Endothelial cell of umbilical vein (primary cell): ENCODE results near the gene PTCD1. TPM values are rescaled to one million over a fixed set of nuclear protein-coding genes. Genes with fewer than 3 reads are reported as not detected.

Source experiments
- BruUV-seq: library from RNA; stranded (reverse); fragments of 400-500 nt; replicated peaks from 2 replicates; lab custom pipeline; 2021; lab: Mats Ljungman, UMichigan
- CTCF ChIA-PET: fragments of 300-600, 350-600 bp; sonication (Branson Sonifier 250); formaldehyde crosslinking; loops from one replicate; lab custom pipeline; 2021; ENCODE audit warnings: antibody characterized with exemption, inconsistent platforms; lab: Charles Lee
- POLR2A ChIA-PET: fragments of 300-600, 350-600 bp; sonication (Branson Sonifier 250); formaldehyde crosslinking; loops from one replicate; lab custom pipeline; 2021; ENCODE audit warnings: antibody characterized with exemption, inconsistent platforms; lab: Charles Lee
- DNase-seq: peaks from one replicate; pipeline ENCODE4 v3.0.0-alpha.2; 2011; ENCODE audit warnings: low read depth, low spot score
- FAIRE-seq: peaks from 2 replicates; lab custom pipeline; 2011; peaks lifted over from hg19 to GRCh38; lab: Jason Lieb, UNC
- H2AFZ ChIP-seq: 2 replicates; pipeline ENCODE4 v1.6.0; 2012; ENCODE audit warnings: low read depth, low read length, control low read depth, inconsistent platforms
- H3K27ac ChIP-seq: 2 replicates; pipeline ENCODE4 v1.5.1; 2011; ENCODE audit warnings: low read depth, mild to moderate bottlenecking, control low read depth, low read length, moderate library complexity; ENCODE audit not compliant: insufficient read depth
- H3K27me3 ChIP-seq, 2 experiments: 2 replicates each; pipeline versions ENCODE4 v1.6.0 to v1.6.1; 2011; ENCODE audit warnings: low read length in 2 of 2, mixed read lengths in 1 of 2; ENCODE audit not compliant: control insufficient read depth in 2 of 2, insufficient read depth in 2 of 2
- H3K36me3 ChIP-seq, 2 experiments: 2 replicates in 1 of 2; 3 replicates in 1 of 2; pipeline ENCODE4 v1.5.1; 2011; ENCODE audit warnings: low read length in 2 of 2, mild to moderate bottlenecking in 1 of 2, moderate library complexity in 1 of 2; ENCODE audit not compliant: control insufficient read depth in 2 of 2, insufficient read depth in 2 of 2; ENCODE audit errors: extremely low read depth in 1 of 2
- H3K4me1 ChIP-seq: 3 replicates; pipeline ENCODE4 v1.5.1; 2011; ENCODE audit warnings: mild to moderate bottlenecking, low read length; ENCODE audit not compliant: control insufficient read depth, insufficient read depth; ENCODE audit errors: extremely low read depth
- H3K4me2 ChIP-seq: 2 replicates; pipeline ENCODE4 v1.6.1; 2011; ENCODE audit warnings: low read length, control low read depth, mixed read lengths; ENCODE audit not compliant: insufficient read depth
- H3K4me3 ChIP-seq, 3 experiments: fragments of 200-600 bp in 1 of 3; sonication (generic), shearing (Covaris generic) in 1 of 3; replicated peaks in 1 of 3; 2 replicates each; pipeline ENCODE4 v1.5.1; 2011 to 2016; ENCODE audit warnings: control low read depth in 3 of 3, low read length in 3 of 3, mild to moderate bottlenecking in 2 of 3, inconsistent platforms in 1 of 3, low read depth in 1 of 3, moderate library complexity in 1 of 3; ENCODE audit not compliant: insufficient read depth in 1 of 3
- H3K79me2 ChIP-seq: 2 replicates; pipeline ENCODE4 v1.6.0; 2012; ENCODE audit warnings: low read length, inconsistent platforms; ENCODE audit not compliant: control insufficient read depth, insufficient read depth
- H3K9ac ChIP-seq: replicated peaks from 2 replicates; pipeline ENCODE3; 2011; ENCODE audit warnings: low read length, control low read depth; ENCODE audit not compliant: insufficient read depth; ENCODE audit errors: extremely low read depth
- H3K9me1 ChIP-seq: replicated peaks from 3 replicates; pipeline ENCODE4 v1.6.0; 2011; ENCODE audit warnings: mild to moderate bottlenecking, low read length; ENCODE audit not compliant: control insufficient read depth, insufficient read depth; ENCODE audit errors: extremely low read depth
- H3K9me3 ChIP-seq: replicated peaks from 2 replicates; pipeline ENCODE4 v1.5.1; 2012; ENCODE audit warnings: low read length, inconsistent platforms; ENCODE audit not compliant: control insufficient read depth, insufficient read depth
- H4K20me1 ChIP-seq: replicated peaks from 2 replicates; pipeline ENCODE3; 2011; ENCODE audit warnings: mild to moderate bottlenecking, low read length; ENCODE audit not compliant: control insufficient read depth, insufficient read depth; ENCODE audit errors: extremely low read depth
- CTCF ChIP-seq, 2 donors: IDR thresholded peaks; 1 replicate in 1 of 2; 2 replicates in 1 of 2; pipeline ENCODE4 v1.5.1; 2011; ENCODE audit warnings: low read length in 2 of 2, mild to moderate bottlenecking in 2 of 2, moderate library complexity in 2 of 2, control low read depth in 1 of 2, inconsistent platforms in 1 of 2, low read depth in 1 of 2; ENCODE audit not compliant: insufficient read depth in 1 of 2; ENCODE audit errors: extremely low read depth in 1 of 2
- EZH2 ChIP-seq: IDR thresholded peaks from 2 replicates; pipeline ENCODE4 v1.6.1; 2012; ENCODE audit warnings: borderline replicate concordance, low read depth, mild to moderate bottlenecking, moderate library complexity, low read length, inconsistent platforms; ENCODE audit not compliant: severe bottlenecking
- FOS ChIP-seq: IDR thresholded peaks from 2 replicates; pipeline ENCODE4 v1.6.1; 2011; ENCODE audit warnings: mild to moderate bottlenecking, low read length, moderate library complexity, borderline replicate concordance; ENCODE audit not compliant: insufficient read depth
- GATA2 ChIP-seq: IDR thresholded peaks from 2 replicates; pipeline ENCODE4 v1.7.0; 2011; ENCODE audit warnings: low read depth, mild to moderate bottlenecking, moderate library complexity, mixed read lengths, low read length; ENCODE audit not compliant: insufficient read length, insufficient read depth
- JUN ChIP-seq: IDR thresholded peaks from 2 replicates; pipeline ENCODE4 v1.6.1; 2011; ENCODE audit warnings: borderline replicate concordance, low read depth; ENCODE audit not compliant: insufficient read length, insufficient read depth
- MAX ChIP-seq: IDR thresholded peaks from 2 replicates; pipeline ENCODE4 v1.6.1; 2011; ENCODE audit not compliant: insufficient read depth, insufficient read length
- MYC ChIP-seq: IDR thresholded peaks from one replicate; pipeline ENCODE4 v1.6.1; 2011; ENCODE audit warnings: mild to moderate bottlenecking, low read depth, low read length
- POLR2A ChIP-seq: IDR thresholded peaks from 2 replicates; pipeline ENCODE4 v1.6.1; 2012; ENCODE audit warnings: low read depth, mild to moderate bottlenecking, control low read depth, low read length
- POLR2AphosphoS5 ChIP-seq: IDR thresholded peaks from 2 replicates; pipeline ENCODE4 v1.6.1; 2012; ENCODE audit warnings: low read depth, mild to moderate bottlenecking, control low read depth, low read length, moderate library complexity; ENCODE audit not compliant: insufficient read depth
- dilution Hi-C: fragments of 300-500 bp; cut with MboI; formaldehyde crosslinking; loops from one replicate; pipeline ENCODE4 v1.15.0; 2019; ENCODE audit warnings: low sequenced_read_pairs; ENCODE audit not compliant: extremely low pct_ligation_motif_present
- intact Hi-C: fragments of 100-400 bp; cut with micrococcal nuclease; formaldehyde crosslinking; loops from one replicate; pipeline ENCODE4 v1.10.0; 2022
- polyA plus RNA-seq, 4 experiments: library from polyadenylated mRNA; depleted of rRNA in 3 of 4; stranded (reverse) in 3 of 4; unstranded in 1 of 4; fragments of >200 nt; gene quantifications; 2 replicates each; pipeline versions ENCODE4 v1.2.1 to v1.2.3, GENCODE V29; 2011 to 2012; ENCODE audit warnings: missing spikeins in 1 of 4
- total RNA-seq: library from RNA; stranded (reverse); gene quantifications from 2 replicates; pipeline ENCODE4 v1.2.3, GENCODE V29; 2021

PTCD1 gene
- total and polyA plus RNA-seq, 2 donors (not counting 3 experiments of a cell fraction or from before 2014, with no cell fraction given), result 3.8 to 9.6 TPM

- H3K9ac ChIP-seq, result no peak overlapping the region
- no peaks in the 10 kb centered on the region for H3K9me3 ChIP-seq
- no peak overlapping the region for H3K4me2 ChIP-seq
- BruUV-seq, result no TSS peak
- peaks cover 5% of the 10 kb centered on the region for H3K79me2 ChIP-seq
- no peaks in the 10 kb centered on the region for H3K9me1 ChIP-seq
- H3K27ac ChIP-seq, result no peak overlapping the region
- dilution Hi-C loops (no loop called here), intact Hi-C loops (no loop called here)
- POLR2A ChIA-PET, result no interaction called here
- no peak overlapping the region for H3K4me3 ChIP-seq
- no peaks in the 10 kb centered on the region for H3K27me3 ChIP-seq
- CTCF ChIA-PET, result interaction anchor here (0.6 to 3.7 kb wide), 2 partner anchors 11 to 29 kb away, joined by 3 to 11 read pairs; no protein-coding TSS in a partner anchor
- FAIRE-seq (no peak), DNase-seq (no peak)
- no peak for TF ChIP-seq MAX
- no peak for TF ChIP-seq POLR2A
- no peak for TF ChIP-seq EZH2
- no peak for TF ChIP-seq FOS
- TF ChIP-seq MYC, result no peak
- no peak for TF ChIP-seq CTCF (IDR thresholded peaks at IDR 0.05; ENCODE audit: extremely low read depth in 1 of 2, insufficient read depth in 1 of 2, low read depth in 1 of 2, low read length in 2 of 2)
- TF ChIP-seq POLR2AphosphoS5, result no peak
- no peak for TF ChIP-seq JUN
- TF ChIP-seq GATA2, result no peak
- H3K36me3 ChIP-seq, result peaks cover 18 to 56% of the 10 kb centered on the region in 2 experiments
- peaks cover 16% of the 10 kb centered on the region for H3K4me1 ChIP-seq
- H4K20me1 ChIP-seq, result no peaks in the 10 kb centered on the region
- no peak overlapping the region for H2AFZ ChIP-seq
Measured at GRCh38 chr7:99394188-99394502, 44.5 kb downstream of the PTCD1 start.
